HG03439 (cell line): ENCODE measurements around the gene NME9.
"Not testable (repeated sequence)": the region's sequence is repeated elsewhere in the genome, so short reads cannot be mapped to it uniquely, and the experiment has no call there.

Experiments used
- ATAC-seq: cut with Tn5 transposase; IDR thresholded peaks from one replicate; pipeline ENCODE4 v1.9.1; 2021; ENCODE audit warnings: mild to moderate bottlenecking, moderate library complexity; ENCODE audit not compliant: unreplicated experiment

NME9 gene

GRCh38 chr3:138329127-138329983 is at the start of gene NME9:
Gene NME9 (minus strand): TSS chr3:138329851. CDS start chr3:138329335, 516 bp downstream.
- peak; percentile 68 for ATAC-seq

- no peak for ATAC-seq
These were observed 49.3 kb upstream of the NME9 start for GRCh38 chr3:138378990-138379389.

- ATAC-seq: no peak
These were observed 48.7 kb upstream of the NME9 start for GRCh38 chr3:138378331-138378730.

GRCh38 chr3:138377804-138378203 is 48.2 kb upstream of the NME9 start:
- ATAC-seq: no peak

GRCh38 chr3:138377212-138377611 is 47.6 kb upstream of the NME9 start:
- ATAC-seq: not testable (repeated sequence)

GRCh38 chr3:138376663-138377062 is 47.0 kb upstream of the NME9 start:
- no peak for ATAC-seq

- no peak for ATAC-seq
These were observed 45.8 kb upstream of the NME9 start for GRCh38 chr3:138375447-138375846.

GRCh38 chr3:138374573-138375134 is 45.0 kb upstream of the NME9 start:
- no peak for ATAC-seq

- ATAC-seq: no peak
These were observed 44.1 kb upstream of the NME9 start for GRCh38 chr3:138373736-138374094.

GRCh38 chr3:138373087-138373735 is 43.6 kb upstream of the NME9 start:
- no peak for ATAC-seq

- ATAC-seq: peak; percentile 100
These were observed 41.7 kb upstream of the NME9 start for GRCh38 chr3:138371070-138371965.

- no peak for ATAC-seq
These were observed 40.7 kb upstream of the NME9 start for GRCh38 chr3:138370321-138370720.

GRCh38 chr3:138369151-138369900 is 39.7 kb upstream of the NME9 start:
- no peak for ATAC-seq

GRCh38 chr3:138367911-138368310 is 38.3 kb upstream of the NME9 start:
- ATAC-seq: no peak

GRCh38 chr3:138367326-138367850 is 37.7 kb upstream of the NME9 start:
- ATAC-seq: no peak

GRCh38 chr3:138366006-138366759 is 36.5 kb upstream of the NME9 start:
- no peak for ATAC-seq

GRCh38 chr3:138365253-138365555 is 35.6 kb upstream of the NME9 start:
- ATAC-seq: no peak

GRCh38 chr3:138364356-138365252 is 35.0 kb upstream of the NME9 start:
- ATAC-seq: no peak
